Cardiac septum (tissue), 1 donor: ENCODE measurements around the gene TMEM106B. TPM values are rescaled to one million over a fixed set of nuclear protein-coding genes. Genes with fewer than 3 reads are reported as not detected.

Source experiments
- DNase-seq: peaks from one replicate; pipeline ENCODE4 v3.0.0-alpha.2; 2020; ENCODE audit warnings: low spot score
- intact Hi-C: fragments of 100-400 bp; cut with DNase I; formaldehyde crosslinking; loops from one replicate; pipeline ENCODE4 v1.14.0; 2022
- total RNA-seq: library from RNA; stranded (reverse); fragmentation: NEBNext Ultra II Directional; extraction: Animal tissue kit (Norgen Biotek cat#: 25700); gene quantifications from one replicate; pipeline ENCODE4 v1.2.1, GENCODE V29; 2021
- donor health status: DM: no; HTN: no; CAD: no.

The TMEM106B gene
- total RNA-seq, 1 donor from 2014 or later: 37.0 TPM

- intact Hi-C loops: no loop called here
Observed at GRCh38 chr7:12287901-12288300, 76.8 kb downstream of the TMEM106B start.

GRCh38 chr7:12289996-12290395 is 78.9 kb downstream of the TMEM106B start:
- DNase-seq: no peak
- intact Hi-C loops: no loop called here

More at GRCh38 chr7:12287901-12288300, 76.8 kb downstream of the TMEM106B start:
- DNase-seq: no peak

GRCh38 chr7:12290761-12291160 is 79.7 kb downstream of the TMEM106B start:
- intact Hi-C loops: no loop called here
- DNase-seq: no peak

GRCh38 chr7:12291870-12292269 is 80.8 kb downstream of the TMEM106B start:
- intact Hi-C loops: no loop called here
- DNase-seq: no peak

Other genes starting within 250 kb of the TMEM106B start
- 0.38 TPM for gene VWDE, start 192.6 kb downstream of the TMEM106B start, total RNA-seq